CD4-positive, alpha-beta T cell treated with Interleukin-4 for 4 hours (primary cell): Measurements from ENCODE around the gene CNTFR.
A peak's percentile ranks its signal among the peaks of the same experiment; 100 is the strongest.

Experiments used
- DNase-seq: peaks from one replicate; pipeline ENCODE4 v3.0.0-alpha.2; 2020

Gene CNTFR

DNA sequence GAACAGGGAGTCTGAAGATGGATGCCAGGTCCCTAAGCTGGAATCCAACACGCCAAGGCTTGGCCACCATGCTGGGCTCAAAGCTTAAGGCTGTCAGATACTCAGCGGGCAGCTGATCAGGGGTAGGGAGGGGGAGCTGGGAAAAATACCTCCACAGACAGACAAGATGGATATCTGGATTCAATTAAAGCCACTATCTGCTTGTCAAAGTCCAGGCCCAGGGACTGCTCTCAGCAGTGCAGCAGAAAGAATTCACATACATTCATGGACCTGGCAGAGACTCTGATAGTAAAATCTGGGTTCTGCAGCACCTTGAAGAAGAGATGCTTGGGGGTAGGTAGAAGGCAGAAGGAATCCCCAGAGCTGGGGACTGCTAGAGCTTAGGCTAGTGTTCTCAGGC, 25.6 kb upstream of the CNTFR start:
- DNase-seq: no peak

DNA sequence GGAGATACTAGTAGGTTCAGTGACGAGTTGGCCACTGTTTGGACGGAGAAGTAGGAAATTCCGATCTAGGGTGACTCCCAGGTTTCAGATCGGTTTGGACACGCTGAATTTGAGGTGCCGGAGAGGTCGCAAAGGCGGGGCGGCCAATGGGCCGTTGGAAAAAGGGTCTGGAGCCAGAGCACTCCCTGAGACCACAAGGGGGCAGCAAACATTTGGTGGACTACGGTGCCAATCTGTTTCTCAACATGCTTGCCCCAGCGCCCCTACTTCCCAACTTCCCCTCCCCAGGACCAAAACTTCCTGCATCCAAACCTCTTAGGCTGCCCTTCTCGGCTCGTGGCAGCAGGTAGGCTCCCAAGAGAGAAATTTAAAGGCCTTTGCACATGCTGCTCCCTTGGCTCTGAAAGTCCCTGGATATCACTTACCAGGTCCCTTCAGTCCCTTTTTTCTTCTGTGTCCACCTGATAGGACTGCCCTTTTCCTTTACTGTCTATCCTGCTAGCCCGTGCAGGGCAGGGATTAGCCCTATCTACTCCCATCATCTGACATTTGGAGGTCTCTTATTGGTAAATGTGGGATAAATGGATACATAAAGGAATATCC, 23.4 kb upstream of the CNTFR start:
- peak; percentile 66 for DNase-seq

GRCh38 chr9:34611811-34612787, 22.6 kb upstream of the CNTFR start, which contains the start of gene RPP25L:
TSS of gene RPP25L (minus strand) at chr9:34612097. CDS start at chr9:34611296, 801 bp downstream.
- DNase-seq: peak; percentile 72

GRCh38 chr9:34611251-34611810, 21.8 kb upstream of the CNTFR start:
- no peak for DNase-seq

DNA sequence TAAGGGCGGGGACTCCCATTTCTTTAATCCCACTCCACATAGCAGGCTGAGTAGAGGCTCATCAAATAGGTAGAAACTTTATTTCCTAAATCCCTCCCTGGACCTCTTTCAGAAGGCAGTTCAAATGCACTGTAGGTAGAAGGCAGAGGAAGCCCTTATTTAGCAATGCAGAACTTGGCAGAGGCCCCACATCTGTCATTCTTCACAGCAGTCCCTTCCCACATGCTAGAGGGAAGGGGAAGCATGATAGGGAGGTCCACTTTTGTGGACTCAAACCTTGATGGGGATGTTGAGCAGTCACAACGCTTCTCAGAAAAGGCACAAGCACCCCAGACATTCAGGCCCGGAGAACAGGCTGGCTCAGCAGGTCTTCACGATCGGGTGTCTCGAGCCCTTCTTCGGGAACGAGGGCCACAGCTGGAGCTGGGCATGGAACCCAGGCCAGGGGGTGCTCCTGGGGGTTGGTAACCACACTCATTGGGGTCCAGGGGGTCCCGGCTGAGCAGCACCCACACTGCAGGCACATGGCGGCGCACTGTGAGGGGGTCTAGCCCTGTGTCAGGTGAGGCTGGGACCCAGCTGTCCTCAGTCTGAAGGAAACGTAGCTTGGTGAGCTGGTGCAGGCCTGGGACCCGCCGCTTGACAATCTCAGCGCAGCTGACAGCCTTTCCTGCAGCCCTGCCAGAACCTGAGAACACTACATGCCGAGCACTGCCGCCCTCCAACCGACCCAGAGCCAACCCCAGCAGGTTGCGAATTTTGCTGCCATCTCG, 21.1 kb upstream of the CNTFR start:
- no peak for DNase-seq

DNA sequence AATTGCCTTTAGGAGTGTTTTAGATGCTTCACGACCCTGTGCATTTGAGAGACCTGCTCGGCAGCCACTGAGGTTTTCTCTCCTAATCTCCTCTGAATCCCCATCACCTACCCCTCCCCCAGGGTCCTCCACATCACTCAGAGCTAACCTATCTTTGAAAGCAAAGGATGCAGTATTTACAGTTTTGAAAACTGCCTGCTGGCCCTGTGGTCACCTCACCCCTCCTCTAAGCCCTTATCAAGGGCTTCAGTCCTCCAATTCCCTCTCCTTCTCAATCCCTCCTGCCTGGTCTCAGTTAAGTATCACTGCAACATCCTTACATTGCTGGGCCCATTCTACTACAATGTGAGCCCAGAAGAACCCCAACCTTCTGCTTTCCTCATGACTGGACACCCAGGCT, 17.8 kb upstream of the CNTFR start:
- DNase-seq: no peak

- no peak for DNase-seq
Measured at GRCh38 chr9:34606905-34607304, 17.4 kb upstream of the CNTFR start.

DNA sequence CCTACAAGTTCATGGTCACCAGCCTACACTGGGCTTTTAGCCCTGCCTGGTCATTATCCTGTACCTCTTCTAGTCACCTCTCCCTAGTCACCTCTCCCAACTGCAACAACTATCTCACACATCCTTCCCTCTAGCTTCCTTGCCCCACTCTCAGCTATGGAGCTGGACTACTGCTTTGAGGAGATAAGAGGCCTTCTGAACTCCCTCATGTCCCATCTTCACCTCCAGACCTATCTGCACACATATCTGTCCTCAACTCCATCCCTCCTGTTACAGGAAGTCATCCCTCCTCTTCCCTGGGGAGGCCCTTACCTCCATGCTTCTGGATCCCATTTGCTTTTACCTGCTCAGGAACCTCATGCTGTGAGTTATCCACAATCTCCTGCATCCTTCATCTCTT, 16.7 kb upstream of the CNTFR start:
- DNase-seq: no peak

DNA sequence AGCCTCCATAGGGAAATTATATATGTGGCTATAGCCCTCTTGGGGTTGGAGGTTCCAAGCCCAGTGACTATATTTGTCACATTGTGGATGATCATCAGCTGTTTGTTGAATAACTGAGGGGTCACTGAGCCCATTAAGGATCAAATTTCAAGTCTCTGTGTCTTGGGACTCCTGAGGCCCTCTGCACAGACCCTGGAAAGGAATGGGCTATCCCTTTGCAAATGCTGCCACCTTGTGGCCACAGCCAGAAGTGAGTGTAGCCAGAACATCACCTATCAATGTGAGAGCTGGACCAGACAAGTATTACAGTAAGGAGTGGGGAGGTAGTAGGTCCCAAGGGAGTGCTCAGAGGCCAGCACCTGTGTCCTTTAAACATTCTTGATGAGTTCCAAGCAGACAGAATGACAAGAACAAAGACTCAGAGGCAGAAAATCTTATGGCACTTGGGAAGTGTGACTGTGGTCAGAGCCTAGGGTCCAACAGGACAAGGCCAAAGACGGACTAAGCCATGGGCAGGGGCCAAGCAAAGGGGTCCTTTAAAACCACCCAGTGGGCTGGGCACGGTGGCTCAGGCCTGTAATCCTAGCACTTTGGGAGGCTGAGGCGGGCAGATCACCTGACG, 14.2 kb upstream of the CNTFR start:
- peak; percentile 77 for DNase-seq

DNA sequence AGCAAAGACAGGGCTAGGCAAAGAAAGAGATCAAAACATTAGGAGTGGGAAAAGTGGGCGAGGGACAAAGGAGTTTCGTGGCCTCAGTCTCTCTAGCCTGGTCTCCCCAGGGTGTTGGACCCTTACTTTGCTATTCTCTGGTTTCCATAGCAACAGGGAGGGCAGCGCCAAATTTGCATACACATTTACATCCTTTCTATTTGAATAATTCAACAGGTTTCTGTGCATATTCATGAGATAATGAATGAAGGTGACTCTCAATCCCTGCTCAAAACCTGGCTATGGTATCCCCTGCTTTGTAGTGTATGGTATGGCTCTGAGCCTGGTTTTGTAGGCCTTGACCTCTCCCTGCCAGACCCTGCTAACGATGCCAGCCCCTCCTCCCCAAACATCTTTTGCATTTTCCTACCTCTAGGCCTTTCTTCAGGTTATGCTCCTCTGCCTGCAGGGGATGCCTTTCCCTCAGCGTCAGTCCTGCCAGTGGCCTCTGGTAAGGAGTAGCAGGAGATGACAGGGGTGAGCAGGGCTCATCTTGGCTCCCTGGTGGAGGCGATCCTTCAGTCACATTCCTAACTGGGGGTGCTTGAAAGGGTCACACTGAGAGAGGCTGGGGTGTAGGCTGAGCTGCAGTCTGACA, 12.5 kb upstream of the CNTFR start:
- no peak for DNase-seq

- DNase-seq: no peak
Measured at GRCh38 chr9:34600908-34601307, 11.4 kb upstream of the CNTFR start.

GRCh38 chr9:34599546-34599945, 10.0 kb upstream of the CNTFR start:
- no peak for DNase-seq

- no peak for DNase-seq
Measured at GRCh38 chr9:34594177-34594576, 4.7 kb upstream of the CNTFR start.

- no peak for DNase-seq
Measured at GRCh38 chr9:34592895-34593601, 3.5 kb upstream of the CNTFR start.

GRCh38 chr9:34591917-34592866, 2.7 kb upstream of the CNTFR start:
- DNase-seq: no peak

DNA sequence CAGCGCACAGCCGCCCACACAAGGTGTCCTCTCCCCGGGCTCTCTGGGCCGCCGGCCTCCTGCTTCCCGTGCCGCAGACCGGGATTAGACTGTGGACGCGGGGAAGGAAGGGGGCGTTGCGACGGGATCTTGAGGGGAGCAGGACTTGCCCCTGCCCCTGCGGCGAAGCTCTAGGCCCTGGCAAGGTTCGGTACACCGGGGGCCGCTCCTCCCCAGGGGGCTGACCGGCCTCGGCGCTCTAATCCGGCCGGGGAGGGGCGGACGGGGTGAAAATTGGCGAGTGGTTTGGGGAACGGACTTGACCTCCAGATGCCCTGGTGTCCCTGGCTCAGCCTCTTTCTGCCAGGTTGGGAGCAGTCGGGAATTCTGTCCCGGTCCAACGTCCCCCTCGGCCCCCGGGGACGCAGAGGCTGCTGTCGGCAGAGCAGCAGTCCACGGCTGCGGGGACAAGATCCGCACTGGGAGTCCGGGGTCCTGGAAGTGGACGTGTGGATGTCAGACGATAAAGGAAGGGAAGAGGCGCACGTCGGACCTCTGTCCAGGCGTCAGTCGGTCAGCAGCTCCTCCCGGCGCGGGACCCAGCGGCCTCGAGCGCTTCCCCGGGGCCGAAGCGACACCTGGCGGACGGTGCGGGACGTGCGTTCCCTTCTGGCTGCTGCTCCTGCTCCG, 1.9 kb upstream of the CNTFR start:
- peak; percentile 64 for DNase-seq

DNA sequence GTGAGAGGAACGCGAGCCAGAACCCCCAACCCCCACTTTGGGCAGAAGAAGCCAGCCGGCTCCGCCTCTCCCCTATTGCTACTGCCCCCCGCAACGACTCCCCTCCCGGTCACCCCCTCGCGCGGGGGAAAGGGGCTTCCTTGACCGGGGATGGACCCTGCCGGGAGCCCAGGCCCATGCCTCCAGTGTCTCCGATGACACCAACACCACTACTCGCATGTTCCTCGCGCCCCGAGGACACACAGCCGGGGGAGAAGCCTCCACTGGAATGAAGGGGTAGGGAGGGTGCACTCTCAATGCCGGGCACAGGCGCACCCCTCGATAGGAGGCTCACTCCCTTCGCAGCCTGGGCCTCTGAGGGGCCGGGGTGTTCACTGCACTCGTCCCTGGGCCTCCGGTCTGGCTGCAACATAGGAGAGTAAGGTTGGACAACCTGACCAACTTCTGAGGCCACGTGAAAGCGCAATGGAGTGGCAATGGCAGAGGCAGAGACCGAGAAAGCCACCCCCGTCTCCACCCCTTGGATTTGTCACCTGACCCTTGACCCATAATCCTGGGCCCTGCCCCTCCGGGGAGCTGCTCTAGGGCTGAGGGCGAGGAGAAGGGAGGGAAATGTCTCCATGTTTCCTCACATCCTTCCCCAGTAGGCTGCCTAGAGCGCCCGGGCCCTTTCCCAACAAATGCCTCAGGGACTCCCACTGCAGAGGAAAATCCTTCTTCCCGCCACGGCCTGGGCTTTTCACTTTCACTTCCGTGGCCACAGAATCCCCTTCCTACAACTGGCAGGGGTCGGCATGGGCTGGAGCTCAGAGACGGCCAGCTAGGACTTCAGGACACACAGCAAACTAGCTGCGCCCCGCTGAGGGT, 1.1 kb upstream of the CNTFR start:
- no peak for DNase-seq
